ENCODE results near the gene GATA3.

Gene GATA3

GRCh38 chr10:8051109-8051821 is 3.2 kb upstream of the GATA3 start:
- no peak for DNase-seq

- no peak for DNase-seq
Measured at GRCh38 chr10:8051851-8052257, 2.6 kb upstream of the GATA3 start.

GRCh38 chr10:8052341-8052955 is 2.0 kb upstream of the GATA3 start:
- no peak for DNase-seq

GRCh38 chr10:8052956-8053445 is 1.5 kb upstream of the GATA3 start:
- no peak for DNase-seq

GRCh38 chr10:8053446-8054243 is 843 bp upstream of the GATA3 start:
- DNase-seq = peak; percentile 0

- DNase-seq = no peak
Measured at GRCh38 chr10:8054244-8054493, 319 bp upstream of the GATA3 start.

- DNase-seq = no peak
Measured at GRCh38 chr10:8055420-8056349, 1.2 kb downstream of the GATA3 start.

GRCh38 chr10:8056378-8056777 is 1.9 kb downstream of the GATA3 start:
- DNase-seq = no peak

GRCh38 chr10:8056871-8057331 is 2.4 kb downstream of the GATA3 start:
- DNase-seq = no peak

- DNase-seq = no peak
Measured at GRCh38 chr10:8057636-8058273, 3.3 kb downstream of the GATA3 start.

GRCh38 chr10:8058274-8059111 is 4.0 kb downstream of the GATA3 start:
- DNase-seq = no peak

GRCh38 chr10:8059191-8059936 is 4.9 kb downstream of the GATA3 start:
- DNase-seq = no peak

GRCh38 chr10:8060010-8060703 is 5.7 kb downstream of the GATA3 start:
- no peak for DNase-seq

- DNase-seq = no peak
Measured at GRCh38 chr10:8060704-8061121, 6.2 kb downstream of the GATA3 start.

- no peak for DNase-seq
Measured at GRCh38 chr10:8061274-8062211, 7.1 kb downstream of the GATA3 start.

- DNase-seq = no peak
Measured at GRCh38 chr10:8063128-8063908, 8.8 kb downstream of the GATA3 start.

- no peak for DNase-seq
Measured at GRCh38 chr10:8063935-8064334, 9.4 kb downstream of the GATA3 start.

- no peak for DNase-seq
Measured at GRCh38 chr10:8064436-8064835, 9.9 kb downstream of the GATA3 start.
